GM18517 (cell line): ENCODE results near the gene AIF1.
"Not testable (repeated sequence)": the region's sequence is repeated elsewhere in the genome, so short reads cannot be mapped to it uniquely, and the experiment has no call there.

Experiments used
- ATAC-seq: cut with Tn5 transposase; IDR thresholded peaks from one replicate; pipeline ENCODE4 v1.9.1; 2021; ENCODE audit warnings: mild to moderate bottlenecking, moderate library complexity; ENCODE audit not compliant: unreplicated experiment

The AIF1 gene

DNA sequence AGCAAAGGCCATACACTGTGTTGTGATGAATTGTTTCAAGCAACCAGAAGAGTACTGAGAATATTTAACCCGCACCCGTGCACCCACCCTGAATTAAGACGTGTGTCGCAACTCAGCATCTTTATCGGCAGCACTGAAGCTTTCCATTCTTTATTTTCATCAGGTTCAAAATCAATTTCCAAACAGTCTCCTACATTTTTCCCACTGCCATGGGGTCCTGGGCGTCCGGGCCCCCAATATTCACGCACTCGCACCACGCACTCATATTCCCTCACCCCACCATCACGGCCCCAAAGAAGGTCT lies 34.6 kb upstream of the AIF1 start:
- no peak for ATAC-seq

DNA sequence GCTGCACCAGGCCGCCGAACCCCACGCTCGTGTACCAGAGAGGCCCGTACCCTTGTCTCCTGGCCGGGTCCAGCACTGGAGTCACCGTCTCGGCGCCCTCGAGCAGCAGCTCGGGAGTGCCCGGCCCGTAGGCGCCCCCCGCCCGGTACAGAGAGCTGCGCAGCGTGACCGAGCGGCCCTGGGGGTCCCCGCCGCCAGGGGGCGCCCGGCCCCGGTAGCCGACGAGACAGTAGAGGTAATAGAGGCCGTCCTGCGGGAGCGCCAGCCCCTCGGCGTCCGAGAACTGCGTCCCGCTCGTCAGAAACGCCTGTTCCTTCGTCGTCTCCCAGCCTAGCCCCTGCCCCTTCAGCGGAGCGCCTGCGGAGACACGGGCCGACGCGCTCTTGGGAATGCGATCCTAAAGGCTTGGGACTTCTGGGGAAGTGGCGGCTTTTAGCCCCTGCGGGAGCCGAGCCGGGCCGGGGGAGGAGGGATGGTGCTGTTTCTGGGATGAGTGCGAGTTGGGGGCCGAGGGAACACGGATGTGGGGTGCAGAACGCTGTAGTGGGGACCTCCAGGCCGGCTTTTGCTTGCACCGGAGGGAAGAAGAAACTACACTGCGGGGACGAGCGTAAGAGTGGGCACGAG lies 34.1 kb upstream of the AIF1 start:
- peak; percentile 50 for ATAC-seq

DNA sequence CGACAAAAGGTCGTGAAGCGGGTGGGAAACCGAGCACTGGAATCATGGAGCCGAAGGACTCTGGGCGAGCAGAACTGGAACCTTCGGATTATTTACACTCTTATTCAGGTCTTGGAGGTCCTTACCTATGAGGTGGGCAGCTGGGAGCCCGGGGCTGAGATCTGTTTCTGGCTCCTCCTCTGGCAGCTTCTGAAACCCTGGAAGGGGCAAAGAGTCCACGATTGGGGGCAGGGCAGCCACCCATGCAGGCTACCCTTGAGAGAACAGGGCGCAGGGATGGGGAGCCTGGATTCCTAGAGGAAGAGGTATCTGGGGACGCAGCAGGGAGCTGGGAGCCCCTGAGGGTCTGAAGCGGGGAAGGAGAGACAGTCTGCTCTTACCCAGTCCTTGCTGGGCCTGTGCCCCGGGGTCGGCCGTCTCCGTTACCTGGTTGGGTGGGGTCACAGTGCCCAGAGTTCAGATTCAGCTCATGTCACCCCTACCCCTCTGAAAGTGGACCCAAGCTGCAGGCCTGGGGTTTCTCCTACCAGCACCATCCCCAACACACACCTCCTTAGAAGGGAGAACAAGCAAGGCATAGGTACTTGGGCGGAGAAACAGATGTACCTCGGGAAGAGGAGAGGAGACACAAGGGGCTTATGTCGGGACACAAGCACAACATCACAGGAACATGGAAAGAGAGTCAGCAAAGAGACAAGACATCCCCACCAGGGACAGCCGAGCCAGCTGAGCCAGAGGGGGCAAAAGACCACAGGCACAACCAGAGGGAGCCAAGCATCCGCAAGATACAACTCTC lies 33.4 kb upstream of the AIF1 start:
- no peak for ATAC-seq

DNA sequence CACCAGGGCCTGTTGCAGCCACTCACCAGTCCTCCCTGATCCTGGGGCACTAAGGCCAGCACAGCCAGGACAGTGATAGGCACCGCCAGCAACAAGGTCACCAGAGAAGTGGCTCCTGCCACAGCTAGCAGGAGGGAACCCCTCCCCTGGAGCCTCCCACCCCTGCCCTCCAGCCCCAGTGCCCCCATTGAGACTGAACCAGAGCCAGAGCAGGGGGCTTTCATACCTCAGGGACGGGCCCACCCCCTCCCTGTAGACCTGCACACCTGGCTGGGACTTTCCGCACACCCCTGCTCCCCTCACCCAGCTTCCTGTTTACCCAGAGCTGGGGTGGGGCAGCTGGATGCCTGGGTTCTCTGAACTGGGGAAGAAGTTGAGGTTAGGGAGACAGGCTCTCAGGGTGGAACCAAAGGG lies 32.8 kb upstream of the AIF1 start, which contains the start of gene LTB:
Gene LTB, minus strand, starts transcription at position 195 of the 414 bp plus-strand sequence. Its CDS starts 7 bp downstream, at position 188.
- no peak for ATAC-seq

DNA sequence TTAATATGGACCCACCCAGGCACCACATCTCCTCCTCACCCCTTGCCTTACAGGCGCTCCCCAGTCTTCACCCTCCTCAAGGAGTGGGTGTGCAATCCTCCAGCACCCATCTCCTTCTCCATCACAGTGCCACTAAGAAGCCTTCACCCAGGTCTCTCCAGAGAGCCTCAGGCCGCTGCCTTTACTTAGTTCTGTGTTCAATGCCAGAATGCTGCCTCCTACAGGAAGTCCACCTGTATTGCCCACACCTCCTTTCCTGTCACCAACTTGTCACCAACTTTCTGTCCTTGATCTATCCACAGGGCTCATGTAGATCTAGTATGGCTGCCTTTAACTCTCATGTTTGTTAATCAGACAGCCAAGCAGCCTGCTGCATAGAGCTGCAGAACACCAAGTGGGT lies 29.5 kb upstream of the AIF1 start:
- no peak for ATAC-seq

DNA sequence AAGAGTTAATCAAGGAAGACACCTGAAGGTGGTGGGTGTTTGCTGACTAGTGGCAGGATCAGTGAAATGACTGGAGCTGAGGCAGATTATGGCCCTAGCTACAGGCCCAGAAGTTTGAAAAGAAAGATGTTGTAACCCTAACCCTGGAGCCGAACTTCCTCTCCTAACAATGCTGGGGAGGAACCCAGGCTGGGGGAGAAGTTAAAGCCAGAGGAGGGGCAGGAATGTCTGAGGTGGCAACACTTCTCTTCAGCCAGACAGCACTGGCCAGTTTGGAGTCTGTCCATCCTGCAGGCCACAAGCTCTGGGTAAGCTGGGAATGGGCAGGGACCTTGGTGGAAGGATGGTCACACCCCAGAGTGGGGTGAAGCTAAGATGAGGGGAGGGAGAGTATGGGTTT lies 29.0 kb upstream of the AIF1 start, which contains the start of gene LST1:
Gene LST1, plus strand, starts transcription at position 270 of the 400 bp plus-strand sequence. CDS start 1,023 bp downstream, outside the sequence.
- ATAC-seq = no peak

DNA sequence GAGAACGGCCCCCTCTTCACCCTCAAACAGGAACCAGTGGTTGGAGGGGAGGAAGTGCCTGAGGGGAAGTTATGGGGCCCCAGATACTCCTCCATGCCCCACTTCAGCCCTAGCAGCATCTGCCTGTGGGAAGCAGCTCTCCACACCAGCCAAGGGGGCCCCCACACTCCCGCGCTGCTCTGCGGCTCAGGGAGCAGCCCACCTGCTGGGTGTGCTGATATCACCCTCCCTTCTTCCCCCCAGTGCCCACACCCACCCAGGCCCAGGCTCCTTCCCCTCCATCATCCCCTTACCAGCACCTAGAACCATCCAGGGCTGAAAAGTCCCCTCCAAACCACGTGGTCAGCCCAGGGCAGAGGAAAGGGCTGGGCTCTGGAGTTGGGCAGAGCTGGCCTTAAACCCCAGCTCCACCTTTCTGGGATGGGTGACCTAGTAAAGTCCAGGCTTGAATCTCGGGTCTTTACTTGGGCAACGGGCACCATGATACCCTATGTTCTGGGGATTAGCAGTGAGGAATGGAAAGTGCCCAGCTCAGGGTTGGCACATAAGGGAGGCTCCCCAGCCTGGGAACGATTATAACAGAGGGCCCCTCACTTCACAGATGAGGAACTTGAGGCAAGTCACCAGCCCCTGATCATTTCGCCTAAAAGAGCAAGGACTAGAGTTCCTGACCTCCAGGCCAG lies 28.3 kb upstream of the AIF1 start:
- ATAC-seq = no peak

DNA sequence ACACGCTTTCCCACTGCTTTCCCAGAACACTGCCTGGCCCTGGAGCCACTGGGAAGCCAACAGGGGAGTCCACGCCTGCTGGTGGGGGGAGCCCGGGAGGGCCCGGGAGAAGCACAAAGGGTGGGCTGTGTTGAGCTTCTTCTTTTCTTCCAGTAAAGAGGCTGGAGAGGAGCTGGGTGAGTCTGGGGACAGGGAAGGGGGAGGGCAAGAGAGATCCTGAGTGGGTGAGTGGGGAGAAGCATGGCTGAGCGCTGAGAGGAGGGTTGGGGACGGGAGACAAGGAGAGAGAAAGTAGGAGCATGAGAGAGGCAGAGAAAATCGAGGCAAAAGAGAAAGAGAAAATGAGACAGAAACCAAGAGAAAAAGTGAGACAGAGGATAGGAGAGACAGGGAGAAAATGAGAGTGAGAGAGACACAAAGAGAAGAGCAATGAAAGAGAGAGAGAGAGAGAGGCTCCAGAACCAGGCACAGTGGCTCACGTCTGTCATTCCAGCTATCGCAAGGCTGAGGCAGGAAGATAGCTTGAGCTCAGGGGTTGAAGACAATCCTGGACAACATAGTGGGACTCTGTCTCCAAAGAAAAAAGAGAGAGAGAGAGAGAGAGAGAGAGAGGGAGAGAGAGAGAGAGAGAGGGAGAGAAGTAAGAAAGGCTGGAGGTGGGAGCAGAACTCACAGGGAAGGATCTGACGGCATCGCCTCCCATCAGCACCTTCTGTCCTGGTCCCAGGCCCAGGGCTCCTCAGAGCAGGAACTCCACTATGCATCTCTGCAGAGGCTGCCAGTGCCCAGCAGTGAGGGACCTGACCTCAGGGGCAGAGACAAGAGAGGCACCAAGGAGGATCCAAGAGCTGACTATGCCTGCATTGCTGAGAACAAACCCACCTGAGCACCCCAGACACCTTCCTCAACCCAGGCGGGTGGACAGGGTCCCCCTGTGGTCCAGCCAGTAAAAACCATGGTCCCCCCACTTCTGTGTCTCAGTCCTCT lies 26.9 kb upstream of the AIF1 start:
- ATAC-seq = peak; percentile 48

DNA sequence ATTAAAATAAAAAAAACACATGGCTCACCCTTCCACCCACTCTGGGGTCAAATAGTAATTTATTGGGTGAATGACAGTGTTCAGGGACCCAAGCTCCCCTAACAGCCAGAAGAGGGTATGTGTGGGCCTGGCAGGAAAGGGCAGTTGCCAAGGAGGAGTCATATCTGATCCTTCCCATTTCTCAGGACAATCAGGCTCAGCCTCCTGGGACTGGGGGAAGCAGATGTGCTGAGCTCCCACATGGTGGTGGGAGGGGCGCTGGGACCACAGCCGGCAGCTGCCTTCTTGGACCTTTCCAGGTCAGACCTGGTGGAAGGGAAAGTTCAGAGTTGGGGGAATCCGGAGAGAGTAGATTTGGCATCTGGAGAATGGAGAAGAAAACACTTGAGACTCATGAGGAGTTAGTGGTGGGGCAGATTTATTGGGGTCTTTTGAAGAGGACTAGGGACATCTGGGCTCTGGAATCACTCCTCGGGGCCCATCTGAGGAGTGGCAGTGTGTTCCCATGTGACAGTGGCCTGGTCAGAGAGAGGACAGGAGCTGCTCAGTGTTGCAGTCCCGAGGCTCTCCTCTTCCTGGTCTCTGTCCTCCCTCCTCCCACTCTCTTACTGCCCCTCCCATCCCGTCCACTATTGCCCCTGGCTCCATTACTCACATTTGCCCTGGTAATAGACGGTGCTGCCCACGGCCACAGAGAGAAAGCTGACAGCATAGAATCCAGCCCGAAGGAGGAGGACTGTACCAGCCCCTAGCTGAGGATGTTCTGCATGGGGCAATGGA lies 26.0 kb upstream of the AIF1 start:
- ATAC-seq = no peak

DNA sequence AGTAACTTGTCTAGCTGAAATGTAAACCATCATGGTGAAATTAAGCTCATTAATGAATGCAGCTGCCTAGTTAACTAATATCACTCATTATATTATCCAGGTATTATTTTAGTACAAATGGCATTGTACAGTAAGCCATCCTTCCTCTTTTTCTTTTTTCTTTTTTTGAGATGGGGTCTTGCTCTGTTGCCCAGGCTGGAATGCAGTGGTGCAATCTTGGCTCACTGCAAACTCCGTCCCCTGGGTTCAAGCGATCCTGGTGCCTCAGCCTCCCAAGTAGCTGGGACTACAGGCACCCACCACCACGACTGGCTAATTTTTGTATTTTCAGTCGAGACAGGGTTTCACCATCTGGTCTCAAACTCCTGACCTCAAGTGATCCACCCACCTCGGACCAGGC lies 24.3 kb upstream of the AIF1 start:
- not testable (repeated sequence) for ATAC-seq

DNA sequence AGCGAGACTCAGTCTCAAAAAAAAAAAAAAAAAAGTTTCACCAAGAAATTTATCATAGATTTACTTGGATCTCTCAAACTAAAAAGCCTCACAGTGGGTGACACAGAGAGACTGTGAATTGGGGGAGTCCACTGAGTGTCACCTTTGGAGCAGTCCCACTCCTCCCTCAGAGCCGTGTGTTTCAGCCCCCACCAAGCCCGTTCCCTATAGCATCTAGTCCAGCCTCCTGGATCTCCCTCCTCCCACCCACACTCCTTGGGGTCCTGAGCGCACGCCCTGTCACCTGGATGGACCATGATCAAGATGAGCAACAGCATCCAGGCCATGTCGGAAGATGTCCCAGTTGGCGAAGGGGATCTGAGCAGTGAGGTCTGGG lies 22.6 kb upstream of the AIF1 start:
- ATAC-seq = no peak

DNA sequence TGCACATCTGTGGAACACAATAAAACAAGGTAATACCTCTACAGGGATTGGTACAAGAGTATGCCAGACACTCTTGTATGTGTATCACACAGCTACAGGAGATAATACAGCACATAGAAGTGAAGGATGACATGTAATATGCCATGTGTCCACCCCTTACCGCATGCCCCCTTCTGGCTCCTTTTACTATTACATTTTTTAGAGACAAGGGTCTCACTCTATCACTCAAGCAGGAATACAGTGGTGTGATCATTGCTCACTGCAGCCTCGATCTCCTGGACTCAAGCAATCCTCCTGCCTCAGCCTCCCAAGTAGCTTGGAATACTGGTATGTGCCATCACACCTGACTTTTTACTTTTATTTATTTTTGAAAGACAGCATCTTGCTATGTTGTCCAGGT lies 18.0 kb upstream of the AIF1 start:
- ATAC-seq = no peak

DNA sequence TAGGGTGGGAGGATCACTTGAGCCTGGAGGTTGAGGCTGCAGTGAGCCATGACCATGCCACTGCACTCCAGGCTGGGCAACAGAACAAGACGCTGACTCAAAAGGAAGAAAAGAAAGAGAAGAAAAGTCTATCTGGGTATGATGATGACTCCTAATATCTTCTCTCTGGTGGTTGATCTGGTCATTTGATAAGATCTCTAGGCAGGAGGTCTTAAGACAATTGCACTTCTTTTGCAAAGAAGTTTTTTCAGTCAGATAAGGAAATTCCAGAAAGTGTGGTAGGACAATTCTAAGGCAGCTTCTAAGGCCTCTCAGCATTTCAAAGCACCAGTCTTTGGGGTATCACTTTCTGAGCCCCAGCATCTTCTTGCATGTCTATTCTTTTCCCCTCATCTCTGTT lies 7.7 kb upstream of the AIF1 start:
- ATAC-seq = no peak

DNA sequence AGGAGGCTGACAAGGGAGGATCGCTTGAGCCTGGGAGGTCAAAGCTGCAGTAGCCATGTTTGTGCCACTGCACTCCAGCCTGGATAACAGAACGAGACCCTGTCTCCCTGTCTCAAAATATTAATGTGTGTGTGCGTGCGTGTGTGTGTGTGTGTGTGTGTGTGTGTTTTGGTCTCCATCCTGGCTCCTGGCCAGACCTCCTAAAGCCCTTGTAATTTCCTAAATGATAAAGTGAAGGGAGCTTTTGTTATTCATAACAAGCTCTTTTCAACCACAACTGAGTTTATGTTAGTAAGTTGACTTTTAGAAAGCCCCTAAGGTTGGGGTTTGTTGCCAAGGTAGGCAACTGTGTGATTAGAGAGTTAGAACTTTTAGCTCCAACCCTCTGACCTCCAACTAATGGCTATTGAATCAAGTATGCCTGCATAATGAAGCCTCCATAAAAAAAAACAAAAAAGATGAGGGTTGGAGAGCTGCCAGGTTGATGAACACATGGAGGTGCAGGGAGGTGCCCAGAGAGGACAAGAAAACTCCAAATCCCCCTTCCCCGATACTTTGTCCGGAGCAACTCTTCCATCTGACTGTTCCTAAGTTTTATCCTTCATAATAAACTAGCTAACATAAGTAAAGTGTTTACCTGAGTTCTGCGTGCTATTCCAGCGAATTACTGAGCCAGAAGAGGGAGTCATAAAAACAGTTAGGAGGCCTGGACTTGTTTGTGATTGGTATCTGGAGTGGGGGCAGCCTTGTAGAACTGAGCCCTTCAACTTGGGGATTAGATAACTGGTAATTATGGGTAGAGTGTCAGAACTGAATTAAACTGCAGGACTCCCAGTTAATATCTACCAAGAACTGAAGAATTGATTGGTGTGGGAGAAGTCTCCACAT lies 5.3 kb upstream of the AIF1 start:
- ATAC-seq = no peak

DNA sequence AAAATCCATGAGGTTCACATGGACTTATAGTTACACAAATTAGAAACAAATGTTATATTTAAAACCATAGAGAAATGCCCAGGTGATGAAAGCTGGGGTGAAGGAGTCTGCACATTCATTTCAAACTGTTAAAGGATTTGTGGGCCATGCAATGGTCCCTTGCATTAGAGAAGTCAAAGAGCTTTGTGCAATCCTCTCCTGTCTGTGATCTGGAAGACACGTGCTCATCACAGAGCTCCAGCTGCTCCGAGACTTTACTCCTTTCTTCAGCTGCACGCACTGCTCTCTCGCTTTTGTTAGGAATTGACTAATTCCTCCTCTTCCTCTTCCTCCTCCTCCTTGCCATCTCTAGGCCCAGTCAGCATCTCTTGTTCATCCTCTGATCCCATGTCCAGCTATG lies 4.1 kb upstream of the AIF1 start:
- no peak for ATAC-seq

DNA sequence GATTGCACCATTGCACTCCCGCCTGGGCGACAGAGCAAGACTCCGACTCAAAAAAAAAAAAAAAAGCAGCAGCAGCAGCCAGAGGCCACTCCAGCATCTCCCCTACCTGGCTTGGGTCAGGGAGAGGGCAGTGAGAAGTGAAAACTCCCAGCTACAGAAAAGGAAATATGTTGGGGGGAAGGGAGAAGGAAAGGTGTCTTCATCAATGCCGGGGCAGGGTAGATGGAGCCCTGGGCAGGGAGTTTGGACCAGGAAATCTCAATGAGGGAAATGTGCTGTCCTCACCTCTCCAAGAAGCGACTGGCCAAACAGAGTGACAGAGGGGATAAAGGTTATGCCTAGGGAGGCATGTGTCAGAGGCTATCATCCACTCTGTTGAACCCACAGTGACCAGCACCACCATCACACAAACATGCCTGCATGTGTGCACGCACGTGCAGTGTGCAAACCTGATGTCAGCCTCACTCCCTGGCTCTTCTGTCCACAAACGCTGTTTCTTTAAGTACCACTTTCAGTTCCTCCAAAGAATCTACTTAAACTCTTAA lies 887 bp upstream of the AIF1 start:
- no peak for ATAC-seq

DNA sequence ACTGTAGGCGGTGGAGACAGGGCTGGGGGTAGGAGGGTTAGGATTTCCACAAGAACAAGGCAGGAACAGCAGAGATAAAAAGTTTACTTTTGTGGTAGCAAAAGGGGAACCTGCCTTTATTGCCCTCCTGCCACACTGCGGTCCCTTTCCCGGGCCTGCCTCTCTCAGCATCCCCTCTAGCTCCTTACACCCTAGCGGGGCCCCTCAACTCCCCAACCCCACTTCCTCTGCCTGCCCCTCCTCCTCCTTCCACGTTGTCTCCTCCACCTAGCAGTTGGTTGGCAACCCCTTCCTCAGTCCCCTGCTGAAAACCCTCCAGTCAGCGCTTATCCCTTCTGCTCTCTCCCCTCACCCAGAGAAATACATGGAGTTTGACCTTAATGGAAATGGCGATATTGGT lies 714 bp downstream of the AIF1 start:
- no peak for ATAC-seq

DNA sequence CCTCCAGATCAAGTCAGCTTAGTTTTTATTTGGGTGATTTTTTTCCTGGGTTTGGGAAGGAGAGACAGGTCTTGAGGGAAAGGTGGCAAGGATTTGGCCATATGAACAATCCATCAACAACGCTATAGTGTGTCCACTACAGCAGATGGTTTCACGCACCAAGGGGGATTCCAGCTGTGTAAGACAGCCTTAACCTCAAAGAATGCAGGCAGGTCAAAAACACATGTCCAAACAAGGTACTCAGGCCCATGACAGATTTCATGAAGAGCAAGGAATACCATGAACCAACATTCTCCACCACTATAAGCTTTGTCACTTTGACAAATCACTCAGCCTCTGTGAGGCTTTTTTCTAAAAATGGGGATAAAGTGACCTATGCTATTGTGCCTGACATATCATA lies 2.0 kb downstream of the AIF1 start:
- no peak for ATAC-seq
